KMS-11 (cell line): ENCODE data around the gene GDF7.

Experiments
- H2AFZ ChIP-seq: fragments of 200-600 bp; sonication (generic); 2 replicates; pipeline ENCODE4 v1.6.1; 2016; ENCODE audit warnings: antibody characterized with exemption, mixed run types, low read depth
- H3K27ac ChIP-seq: fragments of 200-600 bp; sonication (generic); 2 replicates; pipeline ENCODE4 v1.6.1; 2016; ENCODE audit warnings: mild to moderate bottlenecking, mixed run types
- H3K27me3 ChIP-seq: fragments of 200-600 bp; sonication (generic); 2 replicates; pipeline ENCODE4 v1.6.1; 2017; ENCODE audit warnings: mild to moderate bottlenecking, low read depth, mixed run types, moderate library complexity; ENCODE audit not compliant: insufficient read depth
- H3K36me3 ChIP-seq: fragments of 200-600 bp; sonication (generic); 2 replicates; pipeline ENCODE4 v1.6.1; 2017; ENCODE audit warnings: mild to moderate bottlenecking, mixed run types; ENCODE audit not compliant: insufficient read depth
- H3K4me1 ChIP-seq: fragments of 200-600 bp; sonication (generic); 2 replicates; pipeline ENCODE4 v1.6.1; 2016; ENCODE audit warnings: mild to moderate bottlenecking, low read depth, mixed run types; ENCODE audit not compliant: poor library complexity, severe bottlenecking
- H3K4me2 ChIP-seq: fragments of 200-600 bp; sonication (generic); 2 replicates; pipeline ENCODE4 v1.7.0; 2016; ENCODE audit warnings: mild to moderate bottlenecking, mixed run types
- H3K4me3 ChIP-seq: fragments of 200-600 bp; sonication (generic); IDR thresholded peaks from 2 replicates; pipeline ENCODE4 v1.6.1; 2017; ENCODE audit warnings: low read depth, low read length, mixed read lengths; ENCODE audit not compliant: insufficient read depth
- H3K79me2 ChIP-seq: fragments of 200-600 bp; sonication (generic); 2 replicates; pipeline ENCODE4 v1.6.1; 2016; ENCODE audit warnings: low read depth, mixed run types; ENCODE audit not compliant: insufficient read depth
- H3K9ac ChIP-seq: fragments of 200-600 bp; sonication (generic); 2 replicates; pipeline ENCODE4 v1.6.1; 2016; ENCODE audit warnings: mild to moderate bottlenecking, mixed run types
- H4K20me1 ChIP-seq: fragments of 200-600 bp; sonication (generic); 2 replicates; pipeline ENCODE4 v1.6.1; 2016; ENCODE audit warnings: mild to moderate bottlenecking, mixed run types; ENCODE audit not compliant: insufficient read depth
- CTCF ChIP-seq: fragments of 200-600 bp; sonication (generic); conservative IDR thresholded peaks from 2 replicates; pipeline ENCODE4 v1.6.1; 2017; ENCODE audit warnings: low read depth, mild to moderate bottlenecking, antibody characterized with exemption, low read length, moderate library complexity, mixed read lengths

Gene GDF7

GRCh38 chr2:20668451-20668850 lies 1.5 kb downstream of the GDF7 start:
- Histone ChIP-seq H3K27me3 (no peaks in the 10 kb centered on the region), H3K36me3 (no peaks in the 10 kb centered on the region), H3K4me2 (no peak overlapping the region), H3K79me2 (no peaks in the 10 kb centered on the region), H3K4me1 (no peaks in the 10 kb centered on the region), H2AFZ (no peak overlapping the region), H4K20me1 (no peaks in the 10 kb centered on the region), H3K9ac (no peak overlapping the region), H3K4me3 (no peak overlapping the region), H3K27ac (no peak overlapping the region)
- no peak for TF ChIP-seq CTCF

GRCh38 chr2:20668871-20669475 lies 2.0 kb downstream of the GDF7 start:
- H3K4me1 ChIP-seq: no peaks in the 10 kb centered on the region
- no peaks in the 10 kb centered on the region for H4K20me1 ChIP-seq
- H2AFZ ChIP-seq: no peak overlapping the region
- H3K27ac ChIP-seq: no peak overlapping the region
- no peak overlapping the region for H3K4me2 ChIP-seq
- no peaks in the 10 kb centered on the region for H3K27me3 ChIP-seq
- no peak overlapping the region for H3K9ac ChIP-seq
- H3K79me2 ChIP-seq: no peaks in the 10 kb centered on the region
- no peak overlapping the region for H3K4me3 ChIP-seq
- no peaks in the 10 kb centered on the region for H3K36me3 ChIP-seq
- no peak for TF ChIP-seq CTCF

- no peak overlapping the region for H3K9ac ChIP-seq
- H3K36me3 ChIP-seq: no peaks in the 10 kb centered on the region
- no peaks in the 10 kb centered on the region for H4K20me1 ChIP-seq
- H3K4me2 ChIP-seq: no peak overlapping the region
- TF ChIP-seq CTCF: no peak
- H2AFZ ChIP-seq: no peak overlapping the region
- no peak overlapping the region for H3K4me3 ChIP-seq
- no peaks in the 10 kb centered on the region for H3K79me2 ChIP-seq
- no peaks in the 10 kb centered on the region for H3K27me3 ChIP-seq
- H3K4me1 ChIP-seq: no peaks in the 10 kb centered on the region
- no peak overlapping the region for H3K27ac ChIP-seq
These were observed 2.8 kb downstream of the GDF7 start for GRCh38 chr2:20669562-20670314.

GRCh38 chr2:20670315-20671035 lies 3.5 kb downstream of the GDF7 start:
- H3K36me3 ChIP-seq: no peaks in the 10 kb centered on the region
- H3K4me2 ChIP-seq: no peak overlapping the region
- no peaks in the 10 kb centered on the region for H3K4me1 ChIP-seq
- no peak overlapping the region for H2AFZ ChIP-seq
- no peaks in the 10 kb centered on the region for H3K27me3 ChIP-seq
- TF ChIP-seq CTCF: no peak
- no peaks in the 10 kb centered on the region for H4K20me1 ChIP-seq
- H3K9ac ChIP-seq: no peak overlapping the region
- no peaks in the 10 kb centered on the region for H3K79me2 ChIP-seq
- no peak overlapping the region for H3K4me3 ChIP-seq
- no peak overlapping the region for H3K27ac ChIP-seq
